ENCODE measurements around the gene BTBD16.

DNA sequence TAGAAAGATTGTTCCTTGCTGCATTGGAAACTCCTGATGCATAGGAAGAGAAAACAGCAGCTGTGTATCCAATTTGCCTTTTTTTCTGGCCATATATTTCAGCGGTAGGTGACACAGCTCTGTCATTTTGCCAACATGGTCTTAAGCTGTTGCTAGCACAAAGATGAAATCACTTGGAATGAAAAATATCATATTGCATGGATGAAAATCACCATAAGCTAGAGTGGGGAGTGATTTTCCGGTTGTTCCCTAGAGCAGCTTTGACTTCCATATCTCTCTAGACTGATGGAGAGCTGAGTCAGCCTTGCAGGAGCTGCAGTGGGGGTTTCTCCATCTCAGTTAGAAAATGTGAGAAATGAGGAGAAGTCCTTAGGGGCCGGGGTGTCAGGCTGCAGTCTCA lies 38.3 kb upstream of the BTBD16 start:
- TF ChIP-seq, protein P1, sequence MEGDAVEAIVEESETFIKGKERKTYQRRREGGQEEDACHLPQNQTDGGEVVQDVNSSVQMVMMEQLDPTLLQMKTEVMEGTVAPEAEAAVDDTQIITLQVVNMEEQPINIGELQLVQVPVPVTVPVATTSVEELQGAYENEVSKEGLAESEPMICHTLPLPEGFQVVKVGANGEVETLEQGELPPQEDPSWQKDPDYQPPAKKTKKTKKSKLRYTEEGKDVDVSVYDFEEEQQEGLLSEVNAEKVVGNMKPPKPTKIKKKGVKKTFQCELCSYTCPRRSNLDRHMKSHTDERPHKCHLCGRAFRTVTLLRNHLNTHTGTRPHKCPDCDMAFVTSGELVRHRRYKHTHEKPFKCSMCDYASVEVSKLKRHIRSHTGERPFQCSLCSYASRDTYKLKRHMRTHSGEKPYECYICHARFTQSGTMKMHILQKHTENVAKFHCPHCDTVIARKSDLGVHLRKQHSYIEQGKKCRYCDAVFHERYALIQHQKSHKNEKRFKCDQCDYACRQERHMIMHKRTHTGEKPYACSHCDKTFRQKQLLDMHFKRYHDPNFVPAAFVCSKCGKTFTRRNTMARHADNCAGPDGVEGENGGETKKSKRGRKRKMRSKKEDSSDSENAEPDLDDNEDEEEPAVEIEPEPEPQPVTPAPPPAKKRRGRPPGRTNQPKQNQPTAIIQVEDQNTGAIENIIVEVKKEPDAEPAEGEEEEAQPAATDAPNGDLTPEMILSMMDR (IDR thresholded peaks at IDR 0.05): no peak
- TF ChIP-seq POLR2A (IDR thresholded peaks at IDR 0.05): no peak

Data from testis (tissue), 2 donors.